Hepatocyte (in vitro differentiated cells): ENCODE measurements around the gene PIM3. TPM values are rescaled to one million over a fixed set of nuclear protein-coding genes. Genes with fewer than 3 reads are reported as not detected.

ENCODE experiments used
- DNase-seq: peaks from one replicate; pipeline ENCODE4 v3.0.0-alpha.2; 2016; ENCODE audit warnings: low spot score
- H2AFZ ChIP-seq: fragments of 200-600 bp; sonication (generic); 2 replicates; pipeline ENCODE4 v1.6.0; 2016; ENCODE audit warnings: antibody characterized with exemption, mild to moderate bottlenecking
- H3K27ac ChIP-seq: fragments of 200-600 bp; sonication (generic); 2 replicates; pipeline ENCODE4 v1.5.1; 2016; ENCODE audit warnings: mild to moderate bottlenecking
- H3K27me3 ChIP-seq: fragments of 200-600 bp; sonication (generic); 2 replicates; pipeline ENCODE4 v1.6.1; 2016
- H3K36me3 ChIP-seq: fragments of 200-600 bp; sonication (generic); replicated peaks from 2 replicates; pipeline ENCODE4 v1.5.1; 2016; ENCODE audit warnings: low read depth; ENCODE audit not compliant: insufficient read depth
- H3K4me1 ChIP-seq: fragments of 200-600 bp; sonication (generic); 2 replicates; pipeline ENCODE4 v1.5.1; 2016; ENCODE audit warnings: mild to moderate bottlenecking, moderate library complexity; ENCODE audit not compliant: insufficient read depth
- H3K4me2 ChIP-seq: fragments of 200-600 bp; sonication (generic); 2 replicates; pipeline ENCODE4 v1.6.0; 2016
- H3K4me3 ChIP-seq: fragments of 200-600 bp; sonication (generic); 2 replicates; pipeline ENCODE4 v1.5.1; 2016; ENCODE audit warnings: mild to moderate bottlenecking
- H3K79me2 ChIP-seq: fragments of 200-600 bp; sonication (generic); 2 replicates; pipeline ENCODE4 v1.6.0; 2017; ENCODE audit warnings: mild to moderate bottlenecking
- H3K9me2 ChIP-seq: fragments of 200-600 bp; sonication (generic); replicated peaks from 2 replicates; pipeline ENCODE4 v1.6.0; 2017; ENCODE audit warnings: mild to moderate bottlenecking; ENCODE audit not compliant: insufficient read depth
- H3K9me3 ChIP-seq: fragments of 200-600 bp; sonication (generic); 2 replicates; pipeline ENCODE4 v1.5.1; 2016; ENCODE audit warnings: low read depth, mild to moderate bottlenecking
- H4K20me1 ChIP-seq: fragments of 200-600 bp; sonication (generic); 2 replicates; pipeline ENCODE4 v1.6.0; 2016; ENCODE audit warnings: mild to moderate bottlenecking; ENCODE audit not compliant: insufficient read depth, poor library complexity, severe bottlenecking
- CTCF ChIP-seq: fragments of 200-600 bp; sonication (generic); IDR thresholded peaks from 2 replicates; pipeline ENCODE4 v1.5.1; 2016; ENCODE audit warnings: antibody characterized with exemption, mild to moderate bottlenecking; ENCODE audit not compliant: poor library complexity
- EZH2 ChIP-seq: fragments of 200-600 bp; sonication (generic); IDR thresholded peaks from 2 replicates; pipeline ENCODE4 v1.6.1; 2016; ENCODE audit warnings: antibody characterized with exemption, mild to moderate bottlenecking, borderline replicate concordance
- EZH2phosphoT487 ChIP-seq: fragments of 200-600 bp; sonication (generic); IDR thresholded peaks from one replicate; pipeline ENCODE4 v1.6.1; 2018; ENCODE audit warnings: antibody characterized with exemption, mild to moderate bottlenecking, low read depth, moderate library complexity; ENCODE audit not compliant: unreplicated experiment, severe bottlenecking
- WGBS: methylation state at CpG from one replicate; pipeline ENCODE4 v1.1.6; 2016; ENCODE audit warnings: low lambda C conversion rate; ENCODE audit errors: missing lambda C conversion rate; 5-methylcytosine and 5-hydroxymethylcytosine counted together
- polyA plus RNA-seq: library from polyadenylated mRNA; unstranded; fragments of >200 nt; fragmentation: Nextera tagmentation; extraction: Ambion mirVana; gene quantifications from 2 replicates; pipeline ENCODE4 v1.2.1, GENCODE V29; 2016
- total RNA-seq: library from RNA; depleted of rRNA; stranded (reverse); fragments of >200 nt; gene quantifications from 2 replicates; pipeline ENCODE4 v1.2.3, GENCODE V29; 2014

PIM3 gene
- total and polyA plus RNA-seq, 2 experiments from 2014 or later, result 81.1 to 138 TPM

- H3K79me2 ChIP-seq, result no peaks in the 10 kb centered on the region
- H3K9me2 ChIP-seq, result no peaks in the 10 kb centered on the region
- no peak overlapping the region for H2AFZ ChIP-seq
- TF ChIP-seq EZH2 (no peak), EZH2phosphoT487 (no peak), CTCF (no peak)
- peaks cover 47% of the 10 kb centered on the region for H3K27me3 ChIP-seq
- no peaks in the 10 kb centered on the region for H3K36me3 ChIP-seq
- H3K4me1 ChIP-seq, result peaks cover 8% of the 10 kb centered on the region
- no peak overlapping the region for H3K27ac ChIP-seq
- peak; percentile 10 for DNase-seq
- WGBS, result 13% methylated on average over 6 of the region's 61 CpGs
- peak overlapping the region; percentile 46 for H3K4me2 ChIP-seq
- no peaks in the 10 kb centered on the region for H3K9me3 ChIP-seq
- no peaks in the 10 kb centered on the region for H4K20me1 ChIP-seq
- H3K4me3 ChIP-seq, result no peak overlapping the region
These were observed 50.3 kb downstream of the PIM3 start for GRCh38 chr22:50010676-50011446.

- Histone ChIP-seq H3K27me3 (peaks cover 47% of the 10 kb centered on the region), H4K20me1 (no peaks in the 10 kb centered on the region), H3K36me3 (no peaks in the 10 kb centered on the region), H3K4me1 (peaks cover 5% of the 10 kb centered on the region), H2AFZ (no peak overlapping the region), H3K27ac (no peak overlapping the region), H3K9me2 (no peaks in the 10 kb centered on the region), H3K4me2 (no peak overlapping the region), H3K79me2 (no peaks in the 10 kb centered on the region), H3K4me3 (no peak overlapping the region), H3K9me3 (no peaks in the 10 kb centered on the region)
- TF ChIP-seq EZH2 (no peak), CTCF (no peak), EZH2phosphoT487 (no peak)
- WGBS, result 82% methylated on average over 14 of the region's 18 CpGs
- peak; percentile 10 for DNase-seq
These were observed 51.1 kb downstream of the PIM3 start for GRCh38 chr22:50011447-50012210.

- 56% methylated on average over 29 of the region's 29 CpGs for WGBS
- H2AFZ ChIP-seq, result no peak within 1 kb of the TSS
- peak; percentile 23 for TF ChIP-seq CTCF
- TF ChIP-seq EZH2phosphoT487, result no peak
- no peak for TF ChIP-seq EZH2
These were observed 51.9 kb downstream of the PIM3 start, which contains the start of gene IL17REL for GRCh38 chr22:50012211-50013181. Gene IL17REL (minus strand): TSS chr22:50012765. CDS start chr22:50012646, 119 bp downstream.

More at GRCh38 chr22:50012211-50013181, 51.9 kb downstream of the PIM3 start, which contains the start of gene IL17REL:
- Histone ChIP-seq H3K36me3 (no peaks in the 10 kb centered on the region), H3K79me2 (no peaks in the 10 kb centered on the region), H3K27me3 (peaks cover 47% of the 10 kb centered on the region), H3K4me2 (no peak within 1 kb of the TSS), H3K4me3 (no peak within 1 kb of the TSS), H3K9me2 (no peaks in the 10 kb centered on the region), H3K27ac (no peak within 1 kb of the TSS), H3K9me3 (no peaks in the 10 kb centered on the region), H3K4me1 (peaks cover 5% of the 10 kb centered on the region), H4K20me1 (no peaks in the 10 kb centered on the region)
- peak; percentile 50 for DNase-seq
